ENCODE data around the gene LSR.

Gene LSR

GRCh38 chr19:35248310-35249145, at the start of gene LSR:
Gene LSR, plus strand, starts transcription at chr19:35249002. Its CDS starts 21 bp downstream, at chr19:35249023.
- no peak for TF ChIP-seq CTCF (IDR thresholded peaks at IDR 0.05; ENCODE audit: control insufficient read depth, extremely low read depth, insufficient read depth)
- peak; percentile 91 for DNase-seq (ENCODE audit: low read depth)
- H3K4me3 ChIP-seq (ENCODE audit: low read depth, low read length): peak within 1 kb of the TSS; percentile 96

- DNase-seq (ENCODE audit: low read depth): no peak
- no peak for TF ChIP-seq CTCF (IDR thresholded peaks at IDR 0.05; ENCODE audit: control insufficient read depth, extremely low read depth, insufficient read depth)
- H3K4me3 ChIP-seq (ENCODE audit: low read depth, low read length): no peak overlapping the region
These were observed 49.3 kb upstream of the LSR start for GRCh38 chr19:35199481-35199880.

- TF ChIP-seq CTCF (IDR thresholded peaks at IDR 0.05; ENCODE audit: control insufficient read depth, extremely low read depth, insufficient read depth): no peak
- H3K4me3 ChIP-seq (ENCODE audit: low read depth, low read length): no peak overlapping the region
- no peak for DNase-seq (ENCODE audit: low read depth)
These were observed 45.8 kb upstream of the LSR start for GRCh38 chr19:35202722-35203688.

GRCh38 chr19:35204799-35205732, 43.7 kb upstream of the LSR start:
- H3K4me3 ChIP-seq (ENCODE audit: low read depth, low read length): no peak overlapping the region
- TF ChIP-seq CTCF (IDR thresholded peaks at IDR 0.05; ENCODE audit: control insufficient read depth, extremely low read depth, insufficient read depth): no peak
- no peak for DNase-seq (ENCODE audit: low read depth)

- no peak for DNase-seq (ENCODE audit: low read depth)
- TF ChIP-seq CTCF (IDR thresholded peaks at IDR 0.05; ENCODE audit: control insufficient read depth, extremely low read depth, insufficient read depth): no peak
These were observed 43.0 kb upstream of the LSR start for GRCh38 chr19:35205733-35206323.

GRCh38 chr19:35206379-35206778, 42.4 kb upstream of the LSR start:
- no peak for TF ChIP-seq CTCF (IDR thresholded peaks at IDR 0.05; ENCODE audit: control insufficient read depth, extremely low read depth, insufficient read depth)
- no peak overlapping the region for H3K4me3 ChIP-seq (ENCODE audit: low read depth, low read length)
- no peak for DNase-seq (ENCODE audit: low read depth)

More at GRCh38 chr19:35205733-35206323, 43.0 kb upstream of the LSR start:
- no peak overlapping the region for H3K4me3 ChIP-seq (ENCODE audit: low read depth, low read length)
